Suppressor macrophage treated with lipopolysaccharide for 1 hour (primary cell): ENCODE data around the gene TFAP2A.
A peak's percentile ranks its signal among the peaks of the same experiment; 100 is the strongest.

ENCODE experiments used
- DNase-seq, 3 donors: peaks; one replicate each; pipeline ENCODE4 v3.0.0-alpha.2; 2020 to 2022

TFAP2A gene

DNA sequence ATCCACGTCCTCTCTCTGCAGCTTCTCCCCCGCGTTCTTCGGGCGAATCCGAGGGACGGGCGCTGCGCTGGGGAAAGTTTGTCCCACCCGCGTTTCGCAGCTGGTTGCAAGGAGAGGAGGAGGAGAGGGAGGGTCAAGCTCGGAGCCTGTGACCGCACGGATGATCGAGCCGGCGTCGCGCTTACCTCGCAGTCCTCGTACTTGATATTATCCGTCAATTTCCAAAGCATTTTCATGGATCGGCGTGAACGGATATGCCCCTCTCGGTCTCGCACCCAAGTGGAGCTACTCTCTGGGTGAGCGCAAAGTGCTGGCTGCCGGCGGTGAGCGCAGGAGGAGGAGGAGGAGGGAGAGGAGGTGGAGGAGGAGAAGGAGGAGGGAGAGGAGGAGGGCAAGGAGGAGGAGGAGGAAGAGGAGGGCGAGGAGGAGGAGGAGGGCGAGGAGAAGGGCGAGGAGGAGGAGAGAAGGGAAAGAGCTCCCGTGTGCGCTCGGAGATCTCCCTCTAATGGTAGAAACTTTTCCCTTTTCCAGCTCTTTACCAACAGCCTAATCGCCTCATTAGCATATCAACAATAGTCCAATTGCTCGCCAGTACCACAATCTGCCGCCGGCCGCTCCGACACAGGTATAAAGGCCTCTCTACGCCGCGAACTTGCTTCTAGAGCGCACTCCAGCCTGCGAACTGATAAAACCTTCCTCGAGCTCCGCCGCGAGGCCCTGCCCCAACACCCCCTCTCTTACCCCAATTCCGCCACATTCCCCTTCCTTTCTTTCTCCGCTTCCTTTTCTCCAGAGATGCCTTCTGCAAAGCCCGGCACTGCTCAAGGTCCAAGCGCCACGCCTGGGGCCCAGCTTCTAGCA lies at the start of gene TFAP2A:
Gene TFAP2A (minus strand): TSS at position 319 of the 861 bp plus-strand sequence. CDS start 83 bp downstream, at position 236.
- DNase-seq = no peak

DNA sequence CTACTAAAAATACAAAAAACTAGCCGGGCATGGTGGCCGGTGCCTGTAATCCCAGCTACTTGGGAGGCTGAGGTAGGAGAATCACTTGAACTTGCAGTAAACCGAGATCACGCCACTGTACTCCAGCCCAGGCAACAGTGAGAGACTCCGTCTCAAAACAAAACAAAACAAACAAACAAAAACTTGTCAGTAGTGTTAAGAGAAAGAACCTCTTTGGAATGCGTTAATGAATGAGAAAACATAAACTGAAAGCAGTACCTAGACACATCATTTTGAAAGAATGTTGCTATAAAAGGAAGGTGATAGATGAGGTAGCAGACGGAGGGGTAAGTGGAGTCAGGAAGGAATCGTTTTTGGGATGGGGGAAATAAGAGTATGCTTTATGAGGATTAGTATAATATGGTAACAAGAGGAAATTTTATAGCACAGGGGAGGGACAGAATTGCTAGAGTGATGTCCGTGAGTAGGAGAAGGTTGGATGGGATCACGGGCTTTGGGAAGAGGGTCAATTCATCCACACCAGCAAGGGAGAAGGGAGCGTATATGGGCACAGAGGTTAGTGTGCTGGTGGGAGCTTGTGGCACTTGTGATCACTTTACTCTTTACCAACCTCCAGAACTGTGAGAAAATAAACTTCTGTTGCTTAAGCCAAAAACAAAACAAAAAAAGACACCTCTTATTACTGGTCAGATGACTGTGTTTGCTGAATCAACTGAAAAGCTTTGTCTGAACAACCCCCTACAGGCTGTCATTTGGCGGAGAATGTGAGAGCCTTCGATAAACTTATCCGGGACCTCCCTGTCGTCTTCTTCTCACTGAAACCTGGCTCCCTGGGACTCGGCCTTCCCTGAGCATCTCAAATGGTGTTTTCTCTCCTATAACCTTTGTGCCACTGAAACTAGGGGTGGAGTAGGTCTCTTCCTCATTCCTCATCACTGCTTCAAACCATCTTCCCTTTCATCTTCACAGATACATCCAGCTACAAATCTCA lies 48.9 kb upstream of the TFAP2A start:
- no peak for DNase-seq

DNA sequence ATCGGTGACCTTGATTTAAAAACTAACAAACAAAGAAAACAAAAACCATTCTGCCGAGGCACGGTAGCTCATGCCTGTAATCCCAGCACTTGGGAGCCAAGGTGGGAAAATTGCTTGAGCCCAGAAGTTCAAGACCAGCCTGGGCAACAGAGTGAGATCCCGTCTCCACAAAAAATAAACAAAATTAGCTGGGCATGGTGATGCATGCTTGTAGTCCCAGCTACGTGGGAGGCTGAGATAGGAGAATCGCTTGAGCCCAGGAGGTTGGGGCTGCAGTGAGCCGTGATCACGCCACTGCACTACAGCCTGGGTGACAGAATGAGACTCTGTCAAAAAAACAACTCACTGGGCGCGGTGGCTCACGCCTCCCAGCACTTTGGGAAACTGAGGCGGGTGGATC lies 48.2 kb upstream of the TFAP2A start:
- DNase-seq = no peak

DNA sequence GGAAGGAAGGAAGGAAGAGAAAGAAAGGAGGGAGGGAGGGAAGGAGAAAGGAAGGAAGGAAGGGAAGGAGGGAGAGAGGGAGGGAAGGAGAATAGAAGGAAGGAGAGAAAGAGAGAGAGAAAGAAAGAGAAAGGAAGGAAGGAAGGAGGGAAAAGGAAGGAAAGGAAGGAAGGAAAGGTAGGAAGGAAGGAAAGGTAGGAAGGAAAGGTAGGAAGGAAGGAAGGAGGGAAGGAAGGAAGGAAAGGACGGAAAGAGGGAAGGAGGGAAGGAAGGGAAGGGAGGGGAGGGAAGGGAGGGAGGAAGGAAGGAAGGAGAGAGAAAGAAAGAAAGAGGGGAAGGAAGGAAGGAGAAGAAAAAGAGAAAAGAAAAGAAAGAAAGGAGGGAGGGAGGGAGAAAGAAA lies 47.0 kb upstream of the TFAP2A start:
- no peak for DNase-seq

DNA sequence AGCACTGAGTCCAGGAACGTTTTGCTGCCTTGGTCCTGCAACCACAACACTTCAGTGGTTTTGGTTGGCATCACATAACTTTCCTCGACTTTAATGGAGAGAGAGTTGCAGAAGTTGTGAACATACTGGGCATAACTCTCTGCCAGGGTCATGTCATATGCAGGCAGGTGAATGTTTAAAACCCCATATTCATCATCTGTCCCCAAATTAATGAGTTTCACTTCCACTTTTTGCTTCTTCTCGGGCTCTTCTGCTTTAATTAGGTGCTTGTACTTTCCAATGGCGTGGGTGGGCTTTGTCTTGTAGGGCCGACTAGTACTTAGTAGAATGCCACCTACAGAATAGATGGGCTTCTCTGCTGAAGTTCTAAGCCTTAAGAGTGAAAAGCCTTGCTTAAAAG lies 45.2 kb upstream of the TFAP2A start:
- peak; percentile 17 to 30 (median 28) for DNase-seq

DNA sequence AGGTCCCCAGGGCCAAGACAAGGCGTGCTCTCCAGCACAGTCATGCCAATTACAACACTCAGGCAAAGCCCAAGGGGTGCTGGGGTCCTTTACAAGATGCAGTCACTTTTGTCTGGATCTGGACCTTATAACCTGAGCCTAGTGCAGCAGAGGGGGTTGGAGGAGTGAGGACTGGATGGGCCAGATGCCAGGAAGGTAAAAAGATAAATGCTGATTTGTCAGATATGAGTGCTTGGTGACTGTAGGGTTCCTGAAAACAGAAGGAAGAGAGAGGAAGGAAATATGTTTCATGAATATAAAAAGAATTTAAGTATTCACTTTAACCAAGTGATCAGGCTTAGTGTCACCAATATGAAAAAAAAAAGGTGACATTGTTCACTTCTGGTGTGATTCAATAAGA lies 43.4 kb upstream of the TFAP2A start:
- no peak for DNase-seq

DNA sequence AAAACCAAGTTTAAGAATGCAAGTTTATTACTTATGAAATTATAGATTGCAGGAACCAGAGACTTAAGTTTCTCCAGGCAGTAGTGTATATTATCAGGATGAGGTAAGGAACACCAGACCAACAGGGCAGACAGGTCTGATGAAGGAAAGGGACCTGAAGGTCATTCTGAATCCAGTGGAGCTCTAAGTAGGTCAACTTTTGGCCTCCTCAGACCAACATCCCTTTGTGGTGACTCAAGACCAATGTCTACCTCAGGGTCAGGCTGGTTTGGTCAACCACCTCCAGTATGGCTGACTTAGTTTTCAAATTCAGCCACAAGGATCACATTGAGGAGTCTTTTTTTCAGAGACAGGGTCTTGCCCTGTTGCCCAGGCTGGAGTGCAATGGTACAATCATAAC lies 38.7 kb upstream of the TFAP2A start:
- no peak for DNase-seq

DNA sequence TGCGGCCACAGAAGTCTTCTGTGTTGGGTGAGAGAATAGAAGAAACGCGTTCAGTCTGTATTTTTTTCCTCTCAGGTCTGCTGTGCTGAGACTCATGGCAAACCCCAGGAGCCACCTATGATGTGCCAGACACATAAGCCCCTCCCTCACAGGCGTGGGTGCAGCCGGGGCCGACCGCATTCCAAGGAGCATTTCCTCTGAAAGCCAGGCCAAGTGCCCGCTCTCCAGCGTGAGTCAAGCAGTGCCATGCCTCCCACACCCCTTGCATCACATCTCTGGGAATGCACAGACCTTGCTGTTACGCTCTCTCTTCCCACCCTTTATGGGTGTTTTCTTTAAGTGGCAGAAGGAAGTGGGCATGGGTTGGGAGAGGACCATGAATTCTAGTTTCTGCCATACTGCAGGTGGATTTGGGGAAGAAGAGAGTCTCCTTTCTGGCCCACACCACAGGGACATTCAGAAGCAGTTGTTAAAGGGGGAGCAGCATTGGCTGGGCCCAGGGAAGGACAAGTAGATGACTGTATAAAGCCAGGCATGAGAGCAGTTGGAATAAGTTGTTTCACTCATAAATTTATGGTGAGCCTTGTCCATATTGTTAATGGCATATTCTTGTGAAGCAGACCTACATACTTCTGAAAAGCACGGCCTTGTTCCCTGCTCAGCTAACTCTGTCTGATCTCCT lies 37.1 kb upstream of the TFAP2A start:
- DNase-seq = peak; percentile 19 to 51 (median 50)

DNA sequence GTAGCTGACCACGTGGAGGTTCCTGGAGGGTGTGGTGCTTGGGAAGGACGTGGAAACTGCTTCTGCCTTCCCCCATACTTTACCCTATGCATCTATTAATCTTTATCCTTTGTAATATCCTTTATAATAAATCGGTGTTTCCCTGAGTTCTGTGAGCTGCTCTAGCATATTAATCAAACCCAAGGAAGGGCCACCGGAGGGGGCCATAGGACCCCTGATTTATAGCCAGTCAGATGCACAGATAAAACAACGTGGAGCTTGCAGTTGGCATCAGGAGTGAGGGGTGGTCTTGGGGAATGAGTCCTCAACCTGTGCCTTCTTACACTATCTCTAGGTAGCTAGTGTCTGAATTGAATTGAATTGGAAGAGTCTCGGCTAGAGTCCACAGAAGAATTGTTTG lies 36.5 kb upstream of the TFAP2A start:
- no peak for DNase-seq

DNA sequence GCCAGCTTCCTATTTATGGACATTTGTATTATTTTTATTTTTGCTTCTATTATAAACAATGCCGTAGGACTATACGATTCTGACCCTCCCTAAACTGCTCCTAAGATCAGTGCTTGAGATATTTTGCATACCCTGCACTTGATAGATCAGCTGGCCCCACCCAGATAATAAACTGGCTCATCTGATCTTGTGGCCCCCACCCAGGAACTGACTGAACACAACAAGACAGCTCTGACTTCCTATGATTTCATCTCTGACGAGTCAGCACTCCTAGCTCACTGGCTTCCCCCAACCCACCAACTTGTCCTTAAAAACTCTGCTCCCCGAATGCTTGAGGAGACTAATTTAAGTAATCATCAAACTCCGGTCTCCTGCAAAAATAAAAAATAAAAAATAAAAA lies 34.9 kb upstream of the TFAP2A start:
- DNase-seq = no peak

DNA sequence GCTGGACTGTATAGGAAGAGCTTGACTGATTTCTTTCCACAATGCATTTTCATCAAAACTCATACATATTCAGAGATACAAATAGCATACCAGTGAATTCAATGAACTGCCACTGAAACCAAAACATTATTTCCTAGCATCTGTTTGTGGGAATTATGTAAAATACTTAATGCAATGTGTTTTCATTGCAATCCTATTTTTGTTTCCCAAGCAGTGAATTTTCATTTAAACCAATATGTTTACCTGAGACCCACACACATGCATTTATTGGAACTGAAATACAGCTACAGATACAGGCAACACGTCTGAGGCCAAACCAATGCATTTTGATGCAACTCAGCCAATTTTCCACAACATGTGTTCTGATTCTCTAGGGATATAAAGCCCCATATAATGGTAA lies 33.2 kb upstream of the TFAP2A start:
- no peak for DNase-seq

DNA sequence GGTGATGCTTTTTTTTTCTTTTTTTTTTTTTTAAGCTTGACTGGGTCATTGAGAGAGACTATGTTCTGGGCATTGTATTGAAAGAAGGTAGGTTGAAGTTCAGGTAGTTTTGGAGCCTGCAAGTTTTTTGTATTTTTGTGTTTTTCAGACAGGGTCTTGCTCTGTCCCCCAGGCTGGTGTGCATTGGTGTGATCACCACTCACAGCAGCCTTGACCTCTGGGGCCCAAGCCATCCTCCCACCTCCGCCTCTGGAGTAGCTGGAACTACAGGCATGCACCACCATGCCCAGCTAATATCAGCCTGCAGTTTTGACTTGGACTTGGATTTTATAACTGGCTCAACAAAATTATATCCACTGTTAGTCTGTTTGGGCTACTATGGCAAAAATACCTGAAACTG lies 31.7 kb upstream of the TFAP2A start:
- DNase-seq = no peak

DNA sequence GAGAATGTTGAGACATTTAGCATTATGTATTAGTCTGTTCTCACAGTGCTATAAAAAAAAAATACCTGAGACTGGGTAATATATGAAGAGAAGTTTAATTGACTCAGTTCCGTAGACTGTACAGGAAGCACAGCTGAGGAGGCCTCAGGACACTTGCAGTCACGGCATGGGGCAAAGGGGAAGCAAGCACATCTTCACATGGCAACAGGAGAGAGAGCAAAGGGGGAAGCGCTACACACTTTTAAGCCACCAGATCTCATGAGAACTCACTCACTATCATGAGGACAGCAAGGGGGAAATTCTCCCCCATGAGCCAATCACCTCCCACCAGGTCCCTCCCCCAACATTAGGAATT lies 26.8 kb upstream of the TFAP2A start:
- no peak for DNase-seq

DNA sequence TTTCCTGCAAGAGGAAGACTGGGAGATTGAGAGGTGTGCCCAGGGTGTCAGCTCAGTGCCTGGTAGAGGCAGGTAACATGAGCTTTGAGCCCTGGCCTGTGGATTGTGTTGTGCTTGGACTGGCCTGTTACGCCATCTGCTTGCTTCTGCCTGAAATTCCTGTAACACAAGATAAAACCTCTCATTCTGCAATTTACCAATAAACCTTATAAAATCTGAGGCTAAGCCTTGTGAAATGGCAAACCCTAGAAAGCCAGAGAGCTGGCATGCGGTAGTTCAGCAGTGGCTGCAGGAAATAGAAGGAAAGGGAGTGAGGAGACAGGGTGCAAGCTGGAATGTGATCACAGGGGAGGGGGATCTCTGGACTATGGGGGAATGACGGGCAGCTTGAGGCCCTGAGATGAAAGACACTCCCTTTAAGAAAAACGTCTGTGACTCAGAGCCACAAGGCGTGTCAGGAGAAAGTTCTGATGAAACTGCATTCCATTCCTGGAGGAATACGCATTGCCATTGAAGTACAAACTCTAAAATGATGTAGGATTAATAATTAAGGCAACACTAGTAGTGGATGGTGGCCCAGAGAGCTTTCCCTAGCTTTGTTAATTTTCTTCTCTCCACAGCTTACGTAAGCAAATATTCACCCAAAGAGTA lies 26.3 kb upstream of the TFAP2A start:
- no peak for DNase-seq

DNA sequence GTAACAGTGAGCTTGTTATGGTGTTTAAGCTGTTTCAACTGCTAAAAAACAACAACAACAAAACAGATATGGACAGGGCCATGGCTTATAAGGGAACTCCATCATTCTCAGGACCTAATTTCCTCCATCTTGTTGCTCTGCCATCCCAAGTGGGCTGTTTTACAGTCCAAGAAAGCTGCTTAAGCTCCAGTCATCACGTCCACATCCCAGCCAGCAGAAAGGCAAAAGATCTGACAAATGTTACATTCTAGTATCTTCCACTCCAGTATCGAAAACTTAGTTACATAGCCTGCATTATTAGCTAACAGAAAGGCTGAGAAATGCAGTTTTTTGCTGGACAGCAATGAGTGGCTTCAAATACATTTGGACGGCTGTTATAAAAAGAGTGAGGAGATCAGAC lies 23.0 kb upstream of the TFAP2A start:
- DNase-seq = no peak

DNA sequence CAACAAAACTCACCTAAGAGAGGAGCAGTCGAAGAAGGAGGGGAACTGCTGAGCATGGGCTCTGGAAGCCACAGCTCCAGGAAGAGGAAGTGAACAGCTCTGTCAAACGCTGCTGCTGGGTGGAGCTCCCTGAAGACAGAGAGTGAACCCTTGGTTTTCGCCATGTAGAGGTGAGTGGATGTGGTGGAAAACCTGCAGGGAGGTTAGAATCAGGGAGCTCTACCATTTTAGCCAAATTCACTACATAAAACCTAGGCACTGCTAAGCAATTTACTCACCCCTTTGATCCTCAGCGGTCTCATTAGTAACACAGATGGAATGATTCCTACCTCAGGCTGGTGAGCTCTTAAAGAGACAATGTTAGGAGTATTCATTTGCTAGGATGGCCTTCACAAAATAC lies 19.4 kb upstream of the TFAP2A start:
- DNase-seq = no peak

DNA sequence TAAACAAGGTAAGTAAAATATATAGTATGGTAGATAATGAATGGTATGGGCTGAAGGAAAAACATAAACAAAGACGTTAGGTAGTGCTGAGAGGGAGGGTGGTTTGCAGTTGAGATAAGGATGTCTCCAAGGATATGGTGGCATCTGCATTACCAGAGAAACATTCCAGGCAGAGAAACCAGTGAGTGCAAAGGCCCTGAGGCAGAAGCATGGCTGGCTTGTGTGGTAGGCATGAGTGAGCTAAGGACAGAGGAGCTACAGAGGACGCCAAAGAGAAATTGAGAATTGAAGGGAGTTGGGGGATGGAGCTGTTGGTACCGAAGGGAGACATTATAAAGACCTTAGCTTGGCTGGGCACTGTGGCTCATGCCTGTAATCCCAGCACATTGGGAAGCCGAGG lies 18.4 kb upstream of the TFAP2A start:
- DNase-seq = no peak

DNA sequence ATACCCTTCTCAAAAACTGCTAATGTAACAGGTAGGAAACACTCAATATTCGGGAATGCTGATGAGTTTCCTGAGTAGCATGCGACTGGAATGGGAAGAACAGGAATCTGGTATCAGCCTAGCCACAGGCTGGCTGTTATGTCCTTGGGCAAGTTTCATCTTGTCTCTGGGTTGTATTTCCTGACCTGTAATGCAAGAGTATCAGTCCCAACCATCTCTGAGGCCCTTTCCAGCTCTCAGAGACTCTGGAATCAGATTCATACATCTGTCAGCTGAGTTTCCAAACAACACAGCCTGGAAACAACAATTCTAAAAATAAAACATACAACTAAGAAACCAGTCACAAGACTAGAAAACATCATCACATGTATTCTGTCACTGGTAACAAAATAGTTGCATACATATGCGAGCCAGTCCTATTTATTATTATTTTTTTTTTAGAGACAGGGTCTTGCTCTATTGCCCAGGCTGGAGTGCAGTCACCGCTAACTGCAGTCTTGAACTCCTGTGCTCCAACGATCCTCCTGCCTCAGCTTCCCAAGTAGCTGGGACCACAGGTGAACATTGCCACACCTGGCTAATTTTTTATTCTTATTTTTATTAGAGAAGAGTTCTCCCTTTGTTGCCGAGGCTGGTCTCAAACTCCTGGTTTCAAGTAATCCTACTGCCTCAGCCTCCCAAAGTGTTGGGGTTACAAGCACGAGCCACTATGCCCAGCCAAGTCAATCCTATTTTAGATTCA lies 16.7 kb upstream of the TFAP2A start:
- no peak for DNase-seq

DNA sequence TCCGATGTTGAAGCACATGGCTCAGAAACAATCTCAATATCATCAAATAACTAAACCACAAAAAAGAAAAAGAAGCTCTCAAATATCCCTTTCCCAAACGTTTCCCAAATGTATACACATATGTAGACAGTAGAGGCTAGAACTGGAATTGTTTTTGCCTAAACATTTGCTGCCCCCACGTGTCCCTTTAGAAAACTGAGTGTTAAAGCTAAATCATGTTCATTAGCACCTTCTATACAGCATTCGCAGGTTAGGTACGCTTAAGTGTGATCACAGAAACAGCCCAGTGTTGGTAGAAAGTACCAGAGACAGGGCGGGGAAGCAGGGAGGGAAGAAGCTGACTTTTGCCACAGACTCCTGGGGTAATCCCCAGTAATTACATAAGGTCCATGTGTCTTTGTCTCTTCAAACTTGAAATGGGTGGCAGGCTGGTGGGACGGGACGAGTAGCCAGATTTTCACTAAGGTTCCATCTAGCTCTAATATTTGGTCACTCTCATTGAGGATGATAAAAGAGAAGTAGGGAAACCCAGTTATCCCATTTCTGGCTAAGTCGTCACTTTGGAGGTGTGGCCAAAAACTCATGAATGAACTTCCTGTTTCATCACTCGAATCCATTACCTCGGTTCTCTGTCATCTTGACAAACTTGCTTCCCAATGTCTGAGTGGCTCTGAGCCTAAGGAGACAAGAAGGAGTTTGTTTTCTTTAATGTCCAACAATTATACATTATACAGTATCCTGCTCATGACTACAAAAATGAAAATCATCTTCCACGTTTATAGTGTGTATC lies 15.0 kb upstream of the TFAP2A start:
- DNase-seq = peak; percentile 66 to 82 (median 81)

DNA sequence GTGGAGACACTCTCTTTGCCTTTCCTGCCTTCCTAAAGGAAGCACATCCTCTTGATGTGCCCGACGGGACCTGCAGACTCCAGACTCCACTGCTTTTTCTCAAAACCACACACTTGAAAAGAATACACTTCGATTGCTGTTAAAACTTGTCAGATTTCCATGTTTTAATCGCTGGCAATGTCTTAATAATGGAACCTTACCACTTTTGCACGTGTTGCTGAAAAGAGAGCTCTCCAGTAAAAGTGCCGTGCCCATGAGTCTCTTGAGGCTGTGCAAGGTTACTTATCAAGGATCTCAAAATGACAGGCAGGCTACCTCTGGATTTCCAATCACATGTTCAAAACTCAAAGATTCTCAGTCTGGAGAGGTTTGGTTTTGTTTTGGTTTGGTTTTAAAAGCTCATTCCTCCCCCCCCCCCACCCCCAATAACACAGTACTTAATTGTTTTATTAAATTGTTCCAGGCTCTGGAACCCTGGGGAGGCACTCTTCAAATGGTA lies 12.0 kb upstream of the TFAP2A start:
- DNase-seq = no peak
